Progenitor cell of endocrine pancreas (in vitro differentiated cells): ENCODE measurements around the gene SCNM1. TPM values are rescaled to one million over a fixed set of nuclear protein-coding genes. Genes with fewer than 3 reads are reported as not detected.

ENCODE experiments used
- DNase-seq: peaks from one replicate; pipeline ENCODE4 v3.0.0; 2021; ENCODE audit warnings: low spot score; ENCODE audit not compliant: unreplicated experiment
- H3K27ac Mint-ChIP-seq: 2 replicates; pipeline ENCODE4 v1.8.0; 2021; ENCODE audit warnings: mild to moderate bottlenecking, moderate library complexity, mixed read lengths
- H3K27me3 Mint-ChIP-seq: 2 replicates; pipeline ENCODE4 v1.8.0; 2021; ENCODE audit warnings: mixed read lengths
- H3K36me3 Mint-ChIP-seq: 2 replicates; pipeline ENCODE4 v1.8.0; 2022; ENCODE audit warnings: mixed read lengths; ENCODE audit not compliant: insufficient read depth
- H3K4me1 Mint-ChIP-seq: 2 replicates; pipeline ENCODE4 v1.8.0; 2021; ENCODE audit warnings: low read depth, mixed read lengths
- H3K4me3 Mint-ChIP-seq: 2 replicates; pipeline ENCODE4 v1.8.0; 2021; ENCODE audit warnings: low read depth, mild to moderate bottlenecking, moderate library complexity, mixed read lengths
- H3K9me3 Mint-ChIP-seq: 2 replicates; pipeline ENCODE4 v1.8.0; 2021; ENCODE audit warnings: low read depth, mixed read lengths
- long read RNA-seq: library from polyadenylated mRNA; unstranded; transcript quantifications from one replicate; pipeline ENCODE4 v2.0.0, GENCODE V29; 2020
- total RNA-seq: library from RNA; stranded (reverse); gene quantifications from 2 replicates; pipeline ENCODE4 v1.2.1, GENCODE V29; 2021
- TF ChIP-seq, protein P1 (sequence below): fragments of 200-600 bp; sonication (generic); IDR thresholded peaks from one replicate; pipeline ENCODE4 v1.5.0; 2021; ENCODE audit warnings: antibody characterized with exemption, mild to moderate bottlenecking; ENCODE audit not compliant: unreplicated experiment

The SCNM1 gene, protein sequence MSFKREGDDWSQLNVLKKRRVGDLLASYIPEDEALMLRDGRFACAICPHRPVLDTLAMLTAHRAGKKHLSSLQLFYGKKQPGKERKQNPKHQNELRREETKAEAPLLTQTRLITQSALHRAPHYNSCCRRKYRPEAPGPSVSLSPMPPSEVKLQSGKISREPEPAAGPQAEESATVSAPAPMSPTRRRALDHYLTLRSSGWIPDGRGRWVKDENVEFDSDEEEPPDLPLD
- 47.1 and 52.0 TPM in 2 replicates for total RNA-seq
- long read RNA-seq, transcript SCNM1-202 (7 exons, 2,016 nt), result major isoform, 5 of 44 reads
- long read RNA-seq, partial matches to known transcripts, result 2 of 44 reads
- long read RNA-seq, other reads (novel, unspliced or antisense), result 35 of 44 reads

DNA sequence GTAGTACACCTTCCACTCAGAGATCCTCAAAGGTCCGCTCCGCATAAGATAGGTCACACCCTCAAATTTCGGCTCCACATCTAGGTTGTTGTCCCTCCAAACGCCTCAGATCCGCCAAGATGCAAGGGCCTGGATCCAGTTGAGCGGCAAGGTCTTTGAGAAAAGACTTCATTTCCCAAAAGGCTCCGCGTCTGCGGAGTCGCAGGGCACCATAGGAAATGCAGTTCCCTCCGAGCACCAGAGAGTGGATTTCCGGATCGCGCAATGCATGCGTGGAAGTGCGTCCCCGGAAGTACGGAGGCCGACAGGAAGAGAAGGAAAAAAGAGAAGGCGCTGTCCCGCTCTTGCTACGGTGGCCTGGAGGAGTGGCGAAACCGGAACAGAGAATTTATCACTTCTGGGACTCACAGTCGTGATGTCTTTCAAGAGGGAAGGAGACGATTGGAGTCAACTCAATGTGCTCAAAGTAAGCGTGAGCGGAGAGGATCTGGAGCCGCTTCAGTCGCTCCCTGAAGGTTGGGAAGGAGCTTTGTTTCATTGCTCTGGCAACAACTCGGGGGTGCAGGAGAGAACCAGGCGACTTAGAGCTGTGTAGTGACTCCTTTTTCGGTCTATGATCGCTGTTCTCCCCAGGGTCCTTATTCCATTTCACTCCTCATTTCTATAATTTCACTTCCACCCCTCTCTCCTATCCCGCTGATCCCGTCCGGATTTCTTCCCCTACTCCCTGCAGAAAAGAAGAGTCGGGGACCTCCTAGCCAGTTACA, at the start of gene SCNM1, which contains the start of gene LYSMD1:
Gene SCNM1 (plus strand): TSS at position 407 of the 767 bp plus-strand sequence. CDS start 9 bp downstream, at position 416.
Gene LYSMD1 (minus strand): TSS at position 165 of the 767 bp plus-strand sequence. CDS start 644 bp downstream, outside the sequence.
- peak within 1 kb of the TSS; percentile 93 for H3K27ac Mint-ChIP-seq
- peak within 1 kb of the TSS; percentile 97 for H3K4me3 Mint-ChIP-seq
- peak; percentile 81 for DNase-seq
- H3K36me3 Mint-ChIP-seq, result peaks cover 16% of the 10 kb centered on the region
- H3K9me3 Mint-ChIP-seq, result no peaks in the 10 kb centered on the region
- no peaks in the 10 kb centered on the region for H3K27me3 Mint-ChIP-seq
- TF ChIP-seq, protein P1, sequence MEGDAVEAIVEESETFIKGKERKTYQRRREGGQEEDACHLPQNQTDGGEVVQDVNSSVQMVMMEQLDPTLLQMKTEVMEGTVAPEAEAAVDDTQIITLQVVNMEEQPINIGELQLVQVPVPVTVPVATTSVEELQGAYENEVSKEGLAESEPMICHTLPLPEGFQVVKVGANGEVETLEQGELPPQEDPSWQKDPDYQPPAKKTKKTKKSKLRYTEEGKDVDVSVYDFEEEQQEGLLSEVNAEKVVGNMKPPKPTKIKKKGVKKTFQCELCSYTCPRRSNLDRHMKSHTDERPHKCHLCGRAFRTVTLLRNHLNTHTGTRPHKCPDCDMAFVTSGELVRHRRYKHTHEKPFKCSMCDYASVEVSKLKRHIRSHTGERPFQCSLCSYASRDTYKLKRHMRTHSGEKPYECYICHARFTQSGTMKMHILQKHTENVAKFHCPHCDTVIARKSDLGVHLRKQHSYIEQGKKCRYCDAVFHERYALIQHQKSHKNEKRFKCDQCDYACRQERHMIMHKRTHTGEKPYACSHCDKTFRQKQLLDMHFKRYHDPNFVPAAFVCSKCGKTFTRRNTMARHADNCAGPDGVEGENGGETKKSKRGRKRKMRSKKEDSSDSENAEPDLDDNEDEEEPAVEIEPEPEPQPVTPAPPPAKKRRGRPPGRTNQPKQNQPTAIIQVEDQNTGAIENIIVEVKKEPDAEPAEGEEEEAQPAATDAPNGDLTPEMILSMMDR, result no peak
- peaks cover 24% of the 10 kb centered on the region for H3K4me1 Mint-ChIP-seq

DNA sequence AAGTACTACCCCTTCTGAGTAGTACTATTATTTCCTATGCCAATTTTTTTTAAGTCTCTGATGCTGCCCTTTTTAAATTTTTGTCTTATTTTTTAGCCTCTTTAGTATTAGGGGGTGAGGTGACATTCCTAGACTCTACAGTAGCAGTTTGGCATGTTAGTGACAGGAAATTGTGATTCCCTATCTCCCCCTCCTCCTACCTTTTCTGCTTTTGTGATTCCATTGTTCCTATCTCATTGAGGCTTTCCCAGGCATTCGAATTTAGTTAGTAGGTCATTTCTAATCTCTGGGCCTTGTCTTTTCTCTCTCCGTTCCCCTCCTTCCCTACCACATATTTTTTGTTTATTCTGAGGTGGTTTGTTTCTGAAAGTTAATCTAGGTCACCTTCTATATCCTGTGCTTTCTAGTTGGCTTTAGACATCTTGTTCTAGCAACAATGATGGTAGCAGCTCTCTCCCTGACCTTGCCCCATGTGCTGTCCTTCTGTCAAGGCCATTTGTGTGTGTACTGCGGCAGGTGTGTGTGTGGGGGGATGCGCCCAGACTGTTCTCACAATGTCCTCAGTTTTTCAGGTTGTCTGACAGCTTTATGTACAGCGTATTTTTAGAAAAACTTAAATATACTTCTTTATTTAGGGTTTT, 41.1 kb upstream of the SCNM1 start:
- H3K36me3 Mint-ChIP-seq, result peaks cover 2% of the 10 kb centered on the region
- DNase-seq, result no peak
- no peak overlapping the region for H3K27ac Mint-ChIP-seq
- H3K4me3 Mint-ChIP-seq, result no peak overlapping the region
- H3K4me1 Mint-ChIP-seq, result peaks cover 5% of the 10 kb centered on the region
- TF ChIP-seq, protein P1, result no peak
- H3K27me3 Mint-ChIP-seq, result no peaks in the 10 kb centered on the region
- H3K9me3 Mint-ChIP-seq, result no peaks in the 10 kb centered on the region

DNA sequence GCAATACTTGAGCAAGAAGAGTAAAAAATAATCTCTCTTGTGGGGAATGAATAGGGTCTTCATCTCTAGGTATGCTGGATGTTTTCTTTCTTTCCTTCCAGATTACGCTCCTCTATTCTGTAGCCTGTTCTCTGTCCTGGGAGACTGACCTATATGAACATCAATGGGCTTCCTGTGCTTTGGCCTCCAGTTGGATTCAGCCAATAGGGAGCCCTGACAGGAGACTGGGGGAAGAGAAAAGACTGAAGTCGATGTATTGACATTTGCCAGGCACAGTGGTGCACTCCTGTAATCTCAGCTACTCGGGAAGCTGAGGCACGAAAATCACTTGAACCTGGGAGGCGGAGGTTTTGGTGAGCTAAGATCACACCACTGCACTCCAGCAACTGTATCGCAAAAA, 37.1 kb upstream of the SCNM1 start:
- Mint-ChIP-seq H3K27ac (no peak overlapping the region), H3K36me3 (peaks cover 1% of the 10 kb centered on the region), H3K4me3 (no peak overlapping the region), H3K9me3 (no peaks in the 10 kb centered on the region), H3K27me3 (peaks cover 24% of the 10 kb centered on the region), H3K4me1 (peaks cover 13% of the 10 kb centered on the region)
- no peak for DNase-seq
- TF ChIP-seq, protein P1, result no peak

DNA sequence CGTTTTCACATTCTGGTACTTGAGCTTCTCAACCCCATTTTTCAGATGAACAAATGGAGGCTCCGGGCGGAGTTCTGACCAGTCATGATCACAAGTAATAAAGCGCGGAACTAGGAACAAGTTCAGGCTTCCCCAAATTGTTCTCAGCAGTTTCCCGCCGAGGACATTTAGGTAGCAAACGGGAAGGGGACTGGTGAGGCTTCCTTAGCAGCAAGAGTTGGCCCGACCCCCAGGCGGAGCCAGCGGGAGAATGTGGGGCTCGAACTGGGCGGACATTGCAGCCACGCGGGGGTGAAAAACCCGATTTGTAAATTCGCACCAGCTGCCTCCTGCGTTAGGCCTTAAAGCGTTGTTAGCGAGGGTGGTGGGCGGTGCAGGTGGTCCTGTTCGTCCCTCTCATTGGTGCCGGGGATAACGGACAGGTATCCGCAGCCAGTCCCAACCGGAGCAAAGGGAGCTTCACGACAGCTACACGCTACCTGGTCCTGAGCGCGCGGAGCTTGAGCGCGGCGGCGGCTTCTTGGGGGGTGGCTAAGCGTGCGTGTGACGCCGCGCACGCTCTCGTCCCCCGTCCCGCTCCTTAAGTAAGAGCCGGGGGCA, 34.9 kb upstream of the SCNM1 start:
- H3K27me3 Mint-ChIP-seq, result peaks cover 40% of the 10 kb centered on the region
- peak overlapping the region; percentile 71 for H3K4me3 Mint-ChIP-seq
- H3K36me3 Mint-ChIP-seq, result peaks cover 18% of the 10 kb centered on the region
- peaks cover 9% of the 10 kb centered on the region for H3K4me1 Mint-ChIP-seq
- H3K9me3 Mint-ChIP-seq, result no peaks in the 10 kb centered on the region
- DNase-seq, result peak; percentile 74
- TF ChIP-seq, protein P1, result no peak
- peak overlapping the region; percentile 77 for H3K27ac Mint-ChIP-seq
